Measurements from ENCODE around the gene OR11L1. TPM values are rescaled to one million over a fixed set of nuclear protein-coding genes. Genes with fewer than 3 reads are reported as not detected.

The OR11L1 gene
- total RNA-seq, 1 experiment from 2014 or later, result not detected

DNA sequence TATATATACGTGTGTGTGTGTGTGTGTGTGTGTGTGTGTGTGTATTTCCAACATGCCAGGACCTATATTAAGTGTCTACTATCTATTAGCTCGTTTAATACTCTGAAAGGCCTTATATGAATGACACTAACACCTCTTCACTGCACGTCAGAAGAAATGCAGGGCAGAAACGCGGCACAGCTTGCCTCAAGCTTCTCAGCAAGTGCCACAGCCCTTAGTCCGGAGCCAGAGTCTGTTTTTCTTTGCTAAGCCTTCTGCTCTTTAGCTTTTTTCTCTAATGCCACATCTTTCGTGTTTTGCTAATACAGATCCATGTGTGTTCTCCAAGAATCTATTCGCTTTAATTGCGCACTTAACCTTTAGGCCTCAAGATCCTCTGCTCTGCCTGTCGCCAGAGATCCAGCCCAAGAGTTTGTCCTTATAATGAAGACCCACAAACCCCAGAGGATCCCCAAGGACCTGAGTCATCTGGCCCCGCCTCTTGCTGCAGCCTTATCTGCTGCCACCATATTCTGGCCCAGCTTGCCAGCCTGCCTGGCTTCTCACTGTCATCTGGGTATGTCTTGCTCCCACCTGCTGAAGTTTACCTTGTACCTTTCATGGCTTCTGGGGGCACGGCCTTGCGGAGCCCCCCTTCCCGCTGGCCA is 13.3 kb upstream of the OR11L1 start:
- Mint-ChIP-seq H3K4me3 (no peak overlapping the region), H3K27ac (no peak overlapping the region), H3K9me3 (peaks cover 30% of the 10 kb centered on the region), H3K36me3 (peaks cover 21% of the 10 kb centered on the region), H3K4me1 (peaks cover 10% of the 10 kb centered on the region; the same call in 1 of the 2 replicates), H3K27me3 (ENCODE audit: low read depth) (peaks cover 16% of the 10 kb centered on the region)
- TF ChIP-seq, protein P1, sequence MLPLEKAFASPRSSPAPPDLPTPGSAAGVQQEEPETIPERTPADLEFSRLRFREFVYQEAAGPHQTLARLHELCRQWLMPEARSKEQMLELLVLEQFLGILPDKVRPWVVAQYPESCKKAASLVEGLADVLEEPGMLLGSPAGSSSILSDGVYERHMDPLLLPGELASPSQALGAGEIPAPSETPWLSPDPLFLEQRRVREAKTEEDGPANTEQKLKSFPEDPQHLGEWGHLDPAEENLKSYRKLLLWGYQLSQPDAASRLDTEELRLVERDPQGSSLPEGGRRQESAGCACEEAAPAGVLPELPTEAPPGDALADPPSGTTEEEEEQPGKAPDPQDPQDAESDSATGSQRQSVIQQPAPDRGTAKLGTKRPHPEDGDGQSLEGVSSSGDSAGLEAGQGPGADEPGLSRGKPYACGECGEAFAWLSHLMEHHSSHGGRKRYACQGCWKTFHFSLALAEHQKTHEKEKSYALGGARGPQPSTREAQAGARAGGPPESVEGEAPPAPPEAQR (CRISPR knock-in tag; IDR thresholded peaks at IDR 0.05), result no peak
- TF ChIP-seq NR1H2 (CRISPR knock-in tag; IDR thresholded peaks at IDR 0.05), result no peak
- ATAC-seq (no peak), DNase-seq (ENCODE audit: low spot score) (no peak)
- POLR2A ChIA-PET, result no interaction called here
- CTCF ChIA-PET, result no interaction called here

GRCh38 chr1:247849616-247850015 is 7.9 kb upstream of the OR11L1 start:
- TF ChIP-seq MXD4 (CRISPR knock-in tag; IDR thresholded peaks at IDR 0.05; ENCODE audit: borderline replicate concordance) (no peak), NR1H2 (CRISPR knock-in tag; IDR thresholded peaks at IDR 0.05) (no peak), ESRRA (CRISPR knock-in tag; IDR thresholded peaks at IDR 0.05; ENCODE audit: borderline replicate concordance) (no peak), ZNF263 (CRISPR knock-in tag; IDR thresholded peaks at IDR 0.05; ENCODE audit: low read depth) (no peak), CTCF (IDR thresholded peaks at IDR 0.05) (no peak), CREB1 (CRISPR knock-in tag; IDR thresholded peaks at IDR 0.05) (no peak), AFF4 (CRISPR knock-in tag; IDR thresholded peaks at IDR 0.05; ENCODE audit: borderline replicate concordance) (no peak), ZNF232 (CRISPR knock-in tag; IDR thresholded peaks at IDR 0.05) (no peak), ETV6 (CRISPR knock-in tag; IDR thresholded peaks at IDR 0.05) (no peak), CDX4 (CRISPR knock-in tag; IDR thresholded peaks at IDR 0.05; ENCODE audit: borderline replicate concordance) (no peak), FOXJ3 (CRISPR knock-in tag; IDR thresholded peaks at IDR 0.05; ENCODE audit: borderline replicate concordance) (no peak)
- Mint-ChIP-seq H3K27ac (no peak overlapping the region), H3K9me3 (peaks cover 29% of the 10 kb centered on the region), H3K4me3 (no peak overlapping the region), H3K27me3 (ENCODE audit: low read depth) (no peaks in the 10 kb centered on the region; the same call in none of the 2 replicates), H3K36me3 (peaks cover 10% of the 10 kb centered on the region), H3K4me1 (no peaks in the 10 kb centered on the region)
- no peak for DNase-seq (ENCODE audit: low spot score)
- POLR2A ChIA-PET, result no interaction called here
- CTCF ChIA-PET, result no interaction called here
- no peak for ATAC-seq

- TF ChIP-seq NR1H2 (CRISPR knock-in tag; IDR thresholded peaks at IDR 0.05), result no peak
- DNase-seq (ENCODE audit: low spot score) (no peak), ATAC-seq (no peak)
- Mint-ChIP-seq H3K36me3 (peaks cover 10% of the 10 kb centered on the region; the same call in 1 of the 2 replicates), H3K4me3 (no peak overlapping the region), H3K9me3 (peaks cover 31% of the 10 kb centered on the region), H3K4me1 (0 out of 2 replicates have a peak, but pooled peaks cover 3% of the 10 kb centered on the region), H3K27me3 (ENCODE audit: low read depth) (no peaks in the 10 kb centered on the region; the same call in 1 of the 2 replicates), H3K27ac (no peak overlapping the region)
- ChIA-PET POLR2A (no interaction called here), CTCF (no interaction called here)
Measured at GRCh38 chr1:247848346-247848745, 6.7 kb upstream of the OR11L1 start.

Measured in WTC11 (cell line).